Right ventricle myocardium inferior (tissue), 1 donor: Measurements from ENCODE around the gene UBE2I. TPM values are rescaled to one million over a fixed set of nuclear protein-coding genes. Genes with fewer than 3 reads are reported as not detected.

Experiments used
- ATAC-seq: fragments of 200-7000 bp; cut with Tn5 transposase; one replicate; pipeline ENCODE4 v1.9.1; 2020; ENCODE audit warnings: mild to moderate bottlenecking, moderate library complexity
- DNase-seq: peaks from one replicate; pipeline ENCODE4 v3.0.0; 2021; ENCODE audit errors: missing footprints
- intact Hi-C: fragments of 100-400 bp; cut with DNase I; formaldehyde crosslinking; loops from one replicate; pipeline ENCODE4 v1.11.0; 2022
- total RNA-seq: library from RNA; stranded (reverse); fragmentation: NEBNext Ultra II Directional; extraction: Animal tissue kit (Norgen Biotek cat#: 25700); gene quantifications from one replicate; pipeline ENCODE4 v1.2.1, GENCODE V29; 2021
- donor health status: DM: no; HTN: yes; CAD: no; lungs with severe emphysema.

The UBE2I gene
- total RNA-seq, 1 donor from 2014 or later = 89.4 TPM

DNA sequence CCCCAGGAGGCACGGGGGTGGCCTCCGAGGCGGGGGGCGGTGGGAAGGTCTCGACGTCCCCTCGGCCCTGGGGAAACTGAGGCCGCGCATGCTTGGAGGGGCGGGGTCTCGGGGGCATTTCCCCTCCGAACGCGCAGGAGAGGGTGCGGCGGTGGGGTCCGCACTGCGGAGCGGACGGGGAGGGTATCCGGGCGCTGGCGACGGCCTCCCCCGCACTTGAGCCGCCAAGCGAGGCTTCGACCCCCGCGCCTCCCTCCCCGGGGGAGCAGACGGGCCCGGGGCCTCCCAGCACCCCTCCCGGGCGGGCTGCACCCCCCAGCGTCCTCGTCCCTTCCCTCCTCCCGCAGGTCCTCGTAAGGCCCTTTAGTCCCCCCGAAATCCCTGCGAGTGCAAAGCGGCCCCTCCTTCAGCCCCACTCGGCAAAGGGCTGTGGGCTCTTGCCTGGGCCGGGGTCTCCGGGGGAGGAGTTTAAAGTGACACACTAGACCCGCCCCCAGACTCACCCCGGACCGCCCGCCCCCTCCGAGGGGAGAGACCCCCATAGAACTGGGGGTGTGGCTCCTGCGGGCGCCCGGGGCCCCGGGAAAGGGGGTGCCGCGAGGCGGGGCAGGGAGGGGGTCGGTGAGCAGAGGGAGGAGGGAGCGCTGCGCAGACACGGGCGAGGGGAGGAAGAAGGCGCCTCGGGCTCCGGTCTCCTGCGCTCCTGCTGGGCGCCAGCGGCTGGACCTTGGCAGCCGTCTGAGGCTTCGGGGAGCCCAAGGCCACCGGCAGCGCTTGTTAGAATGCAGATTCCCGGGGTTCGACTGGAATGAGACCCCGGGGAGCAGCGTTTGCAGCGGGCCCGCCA, 24.6 kb downstream of the UBE2I start:
- intact Hi-C loops = no loop called here
- no peak for DNase-seq

DNA sequence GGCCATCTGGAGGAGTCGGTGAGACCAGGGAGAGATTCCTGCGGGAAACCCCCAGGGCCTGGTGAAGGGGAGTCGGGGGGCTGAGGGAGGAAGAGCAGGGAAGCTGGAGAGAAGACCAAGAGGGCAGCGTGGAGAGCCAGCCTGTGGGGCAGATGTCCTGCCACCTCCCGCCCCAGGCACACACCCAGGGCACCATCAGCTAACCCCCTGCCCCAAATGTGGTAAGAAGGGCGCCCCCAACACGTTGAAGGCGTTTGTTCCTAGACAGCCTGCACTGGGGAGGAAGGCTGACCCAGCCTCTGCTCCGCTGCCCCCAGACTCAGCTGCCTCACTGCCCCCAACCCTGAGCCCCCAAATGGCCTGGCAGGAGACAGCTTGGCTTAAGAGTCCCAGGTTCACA, 25.3 kb downstream of the UBE2I start:
- no peak for ATAC-seq
- intact Hi-C loops = no loop called here
- no peak for DNase-seq

More for the DNA sequence above, 24.6 kb downstream of the UBE2I start:
- no peak for ATAC-seq

- intact Hi-C loops = no loop called here
- no peak for DNase-seq
- ATAC-seq = no peak
Measured at GRCh38 chr16:1335211-1335971, 26.0 kb downstream of the UBE2I start.

GRCh38 chr16:1335996-1336395, 26.6 kb downstream of the UBE2I start:
- intact Hi-C loops = no loop called here
- no peak for ATAC-seq
- no peak for DNase-seq

DNA sequence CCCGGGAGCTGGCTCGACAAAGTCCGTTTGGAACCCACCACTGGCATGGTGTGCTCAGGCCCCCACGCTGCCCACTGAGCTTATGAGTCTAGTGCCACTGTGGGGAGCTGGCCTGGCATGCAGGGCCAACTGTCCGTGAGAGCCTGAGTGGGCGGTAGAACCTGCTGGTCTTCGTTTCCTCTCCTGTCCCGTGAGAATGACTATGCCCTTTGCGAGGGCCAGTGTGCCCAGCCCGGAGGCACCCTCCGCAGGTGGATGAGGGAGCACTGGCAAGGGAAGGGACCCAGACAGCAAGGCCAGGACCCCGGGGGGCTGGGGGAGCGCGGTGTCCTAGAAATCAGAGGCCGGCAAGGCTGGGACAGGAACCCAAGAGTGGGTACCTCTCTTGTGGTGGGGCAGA, 27.2 kb downstream of the UBE2I start:
- intact Hi-C loops = no loop called here
- DNase-seq (no peak), ATAC-seq (no peak)

DNA sequence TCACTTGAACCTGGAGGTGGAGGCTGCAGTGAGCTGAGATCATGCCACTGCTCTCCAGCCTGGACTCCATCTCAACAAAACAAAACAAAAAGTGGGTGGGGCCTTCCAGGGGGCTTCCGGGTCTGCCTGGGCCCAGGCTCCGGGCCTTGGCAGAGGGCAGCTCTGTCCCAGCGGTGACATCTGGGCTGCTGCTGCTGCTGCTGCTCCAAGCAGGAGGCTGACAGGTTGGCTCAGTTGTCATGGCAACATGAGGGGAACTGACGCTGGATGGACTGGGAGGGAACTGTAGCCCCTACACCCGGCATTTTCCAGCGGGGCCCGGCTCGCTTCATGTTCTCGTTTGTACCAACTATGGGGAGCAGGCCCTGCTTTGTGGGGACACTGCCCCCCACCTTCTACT, 28.1 kb downstream of the UBE2I start:
- no peak for ATAC-seq
- DNase-seq = no peak
- intact Hi-C loops = no loop called here

DNA sequence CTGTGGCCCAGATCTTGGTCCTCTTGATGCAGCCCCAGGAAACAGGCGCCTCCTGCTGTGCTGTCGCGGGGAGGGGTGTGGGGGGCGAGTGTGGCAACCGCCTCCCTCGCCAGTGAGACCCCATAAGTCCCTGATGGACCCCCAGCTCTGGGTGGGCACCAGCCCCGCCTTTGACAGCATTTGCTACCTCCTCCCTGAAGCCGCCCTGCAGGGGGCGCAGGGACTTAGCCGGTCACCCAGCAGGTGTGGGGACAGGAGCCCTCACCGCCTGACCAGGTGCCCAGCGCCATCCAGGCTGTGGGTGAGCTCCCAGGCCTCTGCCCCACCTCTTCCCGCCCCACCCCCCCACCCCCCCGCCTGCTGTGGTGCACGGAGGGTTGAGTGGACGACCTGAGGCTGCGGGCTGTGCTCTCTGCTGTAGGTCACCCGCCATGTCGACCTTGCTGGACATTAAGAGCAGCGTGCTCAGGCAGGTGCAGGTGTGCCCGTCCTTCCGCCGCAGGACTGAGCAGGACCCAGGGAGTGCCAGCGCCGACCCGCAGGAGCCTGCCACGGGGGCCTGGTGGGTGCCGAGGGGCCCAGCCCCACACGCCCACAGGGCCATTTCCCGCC, 28.8 kb downstream of the UBE2I start:
- intact Hi-C loops = no loop called here
- ATAC-seq (no peak), DNase-seq (no peak)

- DNase-seq (no peak), ATAC-seq (no peak)
- intact Hi-C loops = no loop called here
Measured at GRCh38 chr16:1338855-1339675, 29.6 kb downstream of the UBE2I start.

GRCh38 chr16:1340730-1341494, 31.5 kb downstream of the UBE2I start:
- ATAC-seq (no peak), DNase-seq (no peak)
- intact Hi-C loops = no loop called here

- intact Hi-C loops = no loop called here
- DNase-seq (no peak), ATAC-seq (no peak)
Measured at GRCh38 chr16:1341495-1342420, 32.3 kb downstream of the UBE2I start.

GRCh38 chr16:1342526-1343427, 33.3 kb downstream of the UBE2I start:
- ATAC-seq (peak; percentile 97), DNase-seq (peak; percentile 96)
- intact Hi-C loops = no loop called here

- no peak for DNase-seq
- intact Hi-C loops = no loop called here
- ATAC-seq = no peak
Measured at GRCh38 chr16:1343428-1344242, 34.2 kb downstream of the UBE2I start.

- no peak for DNase-seq
- intact Hi-C loops = no loop called here
- ATAC-seq = no peak
Measured at GRCh38 chr16:1344499-1344898, 35.1 kb downstream of the UBE2I start.

DNA sequence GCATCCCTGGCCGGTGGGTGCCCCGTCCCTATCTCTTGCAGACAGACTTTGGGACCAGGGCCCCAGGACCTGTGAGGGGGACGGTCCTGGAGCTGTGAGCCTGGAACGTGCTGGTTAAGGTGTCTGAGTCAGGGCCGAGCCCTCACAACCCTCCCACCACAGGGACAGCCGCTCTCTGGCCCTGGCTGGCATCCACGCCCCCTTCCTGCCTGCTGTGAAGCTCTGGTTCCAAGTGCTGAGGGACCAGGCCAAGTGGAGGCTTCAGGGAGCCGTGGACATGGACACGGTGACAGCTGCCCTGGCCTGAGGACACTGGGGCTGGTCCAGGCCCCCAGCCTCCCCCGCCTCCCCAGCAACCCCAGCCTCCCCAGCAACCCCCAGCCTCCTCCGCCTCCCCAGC, 35.7 kb downstream of the UBE2I start:
- intact Hi-C loops = no loop called here
- ATAC-seq (no peak), DNase-seq (no peak)

GRCh38 chr16:1345651-1346421, 36.4 kb downstream of the UBE2I start:
- ATAC-seq (no peak), DNase-seq (no peak)
- intact Hi-C loops = no loop called here
